GM20000 (cell line): Measurements from ENCODE around the gene CEP112.

Experiments
- DNase-seq: peaks from one replicate; pipeline ENCODE4 v3.0.0; 2012; ENCODE audit warnings: low spot score
- CTCF ChIP-seq: IDR thresholded peaks from 2 replicates; pipeline ENCODE4 v1.5.1; 2012; ENCODE audit warnings: mild to moderate bottlenecking, control low read depth; ENCODE audit errors: extremely low read depth, missing control alignments

The CEP112 gene

DNA sequence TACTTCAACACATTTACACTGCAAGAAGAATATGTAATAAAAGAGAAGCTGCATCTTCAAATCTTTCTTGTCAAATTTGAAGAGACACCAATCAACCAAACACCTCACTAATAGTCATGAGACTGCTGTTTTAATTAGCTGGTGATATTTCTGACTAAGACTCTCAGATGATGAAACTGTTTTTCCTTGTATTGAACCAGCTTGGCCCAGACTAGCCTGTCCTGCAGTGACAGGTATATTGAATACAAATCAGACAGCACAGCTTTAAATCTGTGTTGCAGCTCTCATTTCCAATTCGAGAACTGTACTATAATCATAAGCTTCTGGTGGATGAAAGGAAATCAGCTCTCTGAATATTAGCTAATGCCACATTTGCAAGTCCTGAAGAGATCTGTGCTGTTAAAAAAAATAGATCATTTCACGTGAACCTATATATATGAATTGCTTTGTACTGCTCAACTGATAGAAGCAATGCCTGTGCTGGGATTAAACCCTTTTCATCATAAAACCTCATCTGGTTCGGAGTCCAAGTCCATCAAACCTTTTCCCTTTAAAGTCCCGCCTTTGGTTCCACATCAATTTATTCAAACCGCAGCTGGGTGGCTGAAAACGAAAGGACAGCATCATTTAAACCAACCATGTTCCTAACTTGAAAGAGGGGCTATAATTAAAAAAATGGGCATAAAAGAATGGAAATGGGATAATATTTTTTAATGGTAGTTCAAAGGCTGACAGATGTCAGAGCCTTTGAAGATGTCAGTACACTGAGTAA, 306.2 kb downstream of the CEP112 start:
- no peak for TF ChIP-seq CTCF
- DNase-seq: no peak

GRCh38 chr17:65876985-65877384, 314.9 kb downstream of the CEP112 start:
- no peak for TF ChIP-seq CTCF
- no peak for DNase-seq

- no peak for DNase-seq
- no peak for TF ChIP-seq CTCF
These were observed 323.1 kb downstream of the CEP112 start for GRCh38 chr17:65868881-65869280.

DNA sequence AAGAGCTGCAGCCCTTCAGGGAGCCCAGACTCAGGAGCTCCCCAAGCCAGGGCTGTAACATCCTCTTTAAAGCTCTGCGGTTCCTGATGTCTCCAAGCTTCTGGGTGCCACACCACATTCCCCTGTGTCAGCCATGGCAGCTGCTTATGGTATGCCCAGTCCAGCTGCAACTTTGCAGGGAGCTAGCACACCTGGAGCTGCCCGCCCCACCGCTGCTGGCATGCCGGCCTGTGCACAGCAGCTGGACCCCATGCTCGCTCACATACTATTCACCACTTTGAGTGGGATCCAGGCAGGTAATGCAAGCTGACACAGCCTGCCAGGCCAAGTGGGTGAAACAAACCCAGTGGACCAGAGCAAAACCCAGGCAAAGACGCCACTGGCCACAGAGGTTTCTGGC, 324.9 kb downstream of the CEP112 start:
- no peak for DNase-seq
- TF ChIP-seq CTCF: no peak

DNA sequence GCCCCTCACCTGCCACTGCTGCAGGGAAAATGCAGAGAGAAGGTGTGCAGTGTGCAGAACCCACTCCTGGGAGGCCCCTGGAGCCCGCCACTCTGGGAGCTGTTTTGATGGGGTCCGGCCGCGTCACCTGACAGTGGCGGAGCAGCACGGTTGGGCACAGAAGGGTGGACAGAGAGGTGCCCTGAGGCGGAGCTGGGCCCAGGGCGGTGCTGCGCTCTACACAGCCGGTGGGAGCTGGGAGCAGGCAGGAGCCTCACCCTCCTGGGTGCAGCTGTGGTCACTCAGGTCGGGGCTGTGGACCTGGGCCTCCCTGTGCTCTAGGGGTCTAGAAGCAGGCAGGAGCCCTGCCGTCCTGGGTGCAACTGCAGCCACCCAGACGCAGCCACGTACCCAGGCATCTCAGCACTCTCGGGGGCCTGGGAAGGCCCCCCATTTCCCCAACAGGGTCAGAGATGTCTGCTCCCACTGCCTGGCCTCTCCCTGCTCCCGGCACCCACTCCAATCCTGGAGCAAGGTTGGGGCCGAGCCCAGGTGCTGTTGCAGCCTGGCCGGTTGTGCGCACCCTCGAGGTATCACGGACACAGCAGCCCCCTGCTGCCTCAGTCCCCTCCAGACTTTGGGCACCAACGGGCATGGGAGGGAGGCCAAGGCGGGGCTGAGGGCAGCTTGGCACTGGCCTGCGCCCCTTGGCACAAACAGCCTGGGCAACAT, 326.1 kb downstream of the CEP112 start:
- no peak for TF ChIP-seq CTCF
- no peak for DNase-seq

DNA sequence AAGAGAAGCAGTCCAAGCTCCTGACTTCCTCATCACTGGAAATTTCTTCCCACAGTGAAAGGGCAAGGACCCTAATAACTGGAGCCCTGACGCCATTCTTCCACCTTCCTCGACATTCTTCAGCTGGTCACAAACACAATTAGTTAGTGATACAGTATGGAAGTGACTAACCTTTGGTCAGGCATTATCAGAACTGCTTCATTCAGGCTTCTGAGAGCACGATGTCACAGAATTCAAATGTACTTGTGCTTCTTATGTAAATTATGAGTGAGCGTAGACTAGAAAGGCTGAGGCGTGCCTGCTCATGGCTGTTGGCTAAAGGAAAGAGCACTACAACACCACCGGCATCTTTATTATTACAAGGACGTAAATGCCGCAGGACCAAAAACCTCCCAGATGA, 327.5 kb downstream of the CEP112 start:
- DNase-seq: no peak
- TF ChIP-seq CTCF: no peak

- no peak for TF ChIP-seq CTCF
- no peak for DNase-seq
These were observed 334.2 kb downstream of the CEP112 start for GRCh38 chr17:65857718-65858117.
